Measurements from ENCODE around the gene POPDC2.

POPDC2 gene

DNA sequence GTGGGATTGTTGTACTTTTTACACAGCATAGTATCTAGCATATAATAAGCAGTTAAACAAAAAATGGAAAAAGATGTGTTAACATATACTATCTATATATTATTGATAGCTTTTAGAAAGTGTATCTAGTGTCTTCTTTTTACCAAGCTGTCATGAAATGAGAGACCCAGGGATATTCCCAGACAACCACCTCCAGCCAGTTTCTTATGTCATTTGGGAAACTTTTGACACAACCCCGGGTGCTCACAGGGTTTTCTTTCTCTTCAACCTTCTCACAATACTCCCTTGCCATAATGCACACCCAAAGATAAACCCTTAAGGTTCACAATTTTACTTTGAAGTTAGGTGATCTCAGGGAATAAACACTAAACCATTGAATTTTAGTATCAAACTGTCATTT, 67.5 kb downstream of the POPDC2 start:
- TF ChIP-seq, protein P1, sequence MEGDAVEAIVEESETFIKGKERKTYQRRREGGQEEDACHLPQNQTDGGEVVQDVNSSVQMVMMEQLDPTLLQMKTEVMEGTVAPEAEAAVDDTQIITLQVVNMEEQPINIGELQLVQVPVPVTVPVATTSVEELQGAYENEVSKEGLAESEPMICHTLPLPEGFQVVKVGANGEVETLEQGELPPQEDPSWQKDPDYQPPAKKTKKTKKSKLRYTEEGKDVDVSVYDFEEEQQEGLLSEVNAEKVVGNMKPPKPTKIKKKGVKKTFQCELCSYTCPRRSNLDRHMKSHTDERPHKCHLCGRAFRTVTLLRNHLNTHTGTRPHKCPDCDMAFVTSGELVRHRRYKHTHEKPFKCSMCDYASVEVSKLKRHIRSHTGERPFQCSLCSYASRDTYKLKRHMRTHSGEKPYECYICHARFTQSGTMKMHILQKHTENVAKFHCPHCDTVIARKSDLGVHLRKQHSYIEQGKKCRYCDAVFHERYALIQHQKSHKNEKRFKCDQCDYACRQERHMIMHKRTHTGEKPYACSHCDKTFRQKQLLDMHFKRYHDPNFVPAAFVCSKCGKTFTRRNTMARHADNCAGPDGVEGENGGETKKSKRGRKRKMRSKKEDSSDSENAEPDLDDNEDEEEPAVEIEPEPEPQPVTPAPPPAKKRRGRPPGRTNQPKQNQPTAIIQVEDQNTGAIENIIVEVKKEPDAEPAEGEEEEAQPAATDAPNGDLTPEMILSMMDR (IDR thresholded peaks at IDR 0.05; ENCODE audit: low read depth, low read length), result no peak

More for the DNA sequence above, 67.5 kb downstream of the POPDC2 start:
- H3K4me3 ChIP-seq (ENCODE audit: low read depth, low read length), result no peak overlapping the region

Data from WI38 (cell line).